GM19043 (cell line): Measurements from ENCODE around the gene KRTAP10-1.
"Not testable (repeated sequence)": the region's sequence is repeated elsewhere in the genome, so short reads cannot be mapped to it uniquely, and the experiment has no call there.

Experiments used
- ATAC-seq: cut with Tn5 transposase; IDR thresholded peaks from one replicate; pipeline ENCODE4 v1.9.1; 2021; ENCODE audit warnings: low read depth; ENCODE audit not compliant: unreplicated experiment

KRTAP10-1 gene

GRCh38 chr21:44571844-44572782 is 32.1 kb upstream of the KRTAP10-1 start:
- no peak for ATAC-seq

GRCh38 chr21:44571296-44571695 is 31.3 kb upstream of the KRTAP10-1 start:
- no peak for ATAC-seq

GRCh38 chr21:44569861-44570517 is 30.0 kb upstream of the KRTAP10-1 start:
- no peak for ATAC-seq

- ATAC-seq: no peak
Observed at GRCh38 chr21:44568667-44569556, 28.9 kb upstream of the KRTAP10-1 start.

GRCh38 chr21:44568261-44568660 is 28.3 kb upstream of the KRTAP10-1 start:
- no peak for ATAC-seq

GRCh38 chr21:44567481-44568171 is 27.6 kb upstream of the KRTAP10-1 start:
- no peak for ATAC-seq

GRCh38 chr21:44566403-44566802 is 26.4 kb upstream of the KRTAP10-1 start:
- no peak for ATAC-seq

- ATAC-seq: no peak
Observed at GRCh38 chr21:44564886-44565598, 25.0 kb upstream of the KRTAP10-1 start.

GRCh38 chr21:44564099-44564498 is 24.1 kb upstream of the KRTAP10-1 start:
- no peak for ATAC-seq

GRCh38 chr21:44558695-44559094 is 18.7 kb upstream of the KRTAP10-1 start, which contains the start of gene KRTAP10-3:
KRTAP10-3 (minus strand) TSS chr21:44558795; CDS start chr21:44558715, 80 bp downstream.
- ATAC-seq: no peak

- not testable (repeated sequence) for ATAC-seq
Observed at GRCh38 chr21:44558329-44558675, 18.3 kb upstream of the KRTAP10-1 start.

GRCh38 chr21:44557491-44558328 is 17.7 kb upstream of the KRTAP10-1 start:
- no peak for ATAC-seq

- no peak for ATAC-seq
Observed at GRCh38 chr21:44556879-44557278, 16.9 kb upstream of the KRTAP10-1 start.

GRCh38 chr21:44555200-44555875 is 15.3 kb upstream of the KRTAP10-1 start:
- ATAC-seq: no peak

- ATAC-seq: no peak
Observed at GRCh38 chr21:44552681-44553080, 12.7 kb upstream of the KRTAP10-1 start.

- no peak for ATAC-seq
Observed at GRCh38 chr21:44552136-44552535, 12.1 kb upstream of the KRTAP10-1 start.

GRCh38 chr21:44551340-44551961 is 11.5 kb upstream of the KRTAP10-1 start, which contains the start of gene KRTAP10-2:
KRTAP10-2 (minus strand) TSS chr21:44551505; CDS start chr21:44551458, 47 bp downstream.
- no peak for ATAC-seq

- ATAC-seq: no peak
Observed at GRCh38 chr21:44550807-44551206, 10.8 kb upstream of the KRTAP10-1 start.
